Neural progenitor cell (in vitro differentiated cells): ENCODE results near the gene RCOR1.

ENCODE experiments used
- EZH2 ChIP-seq: fragments of 200-600 bp; sonication (generic); IDR thresholded peaks from 2 replicates; pipeline ENCODE4 v1.6.1; 2017; ENCODE audit warnings: antibody characterized with exemption, mild to moderate bottlenecking, moderate library complexity
- TF ChIP-seq, protein P1 (sequence below): fragments of 200-600 bp; sonication (generic); IDR thresholded peaks from 2 replicates; pipeline ENCODE4 v1.5.1; 2017; ENCODE audit warnings: antibody characterized with exemption, mild to moderate bottlenecking

DNA sequence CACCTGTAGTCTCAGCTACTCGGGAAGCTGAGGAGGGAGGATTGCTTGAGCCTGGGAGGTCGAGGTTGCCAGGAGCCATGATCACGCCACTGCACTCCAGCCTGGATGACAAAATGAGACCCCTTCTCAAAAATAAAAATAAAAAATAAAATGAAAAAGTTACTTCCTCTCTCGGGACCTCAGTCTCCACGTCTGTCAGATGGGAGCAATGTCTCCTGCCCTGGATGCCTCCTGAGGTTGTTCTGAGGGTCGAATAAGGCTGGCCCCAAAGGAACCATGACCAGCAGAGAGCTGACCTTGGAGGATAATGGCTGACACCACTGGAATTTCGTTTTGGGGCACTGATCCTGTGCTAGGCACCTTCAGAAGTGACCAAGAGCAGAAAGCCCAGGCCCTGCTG lies 13.6 kb upstream of the RCOR1 start:
- TF ChIP-seq, protein P1, sequence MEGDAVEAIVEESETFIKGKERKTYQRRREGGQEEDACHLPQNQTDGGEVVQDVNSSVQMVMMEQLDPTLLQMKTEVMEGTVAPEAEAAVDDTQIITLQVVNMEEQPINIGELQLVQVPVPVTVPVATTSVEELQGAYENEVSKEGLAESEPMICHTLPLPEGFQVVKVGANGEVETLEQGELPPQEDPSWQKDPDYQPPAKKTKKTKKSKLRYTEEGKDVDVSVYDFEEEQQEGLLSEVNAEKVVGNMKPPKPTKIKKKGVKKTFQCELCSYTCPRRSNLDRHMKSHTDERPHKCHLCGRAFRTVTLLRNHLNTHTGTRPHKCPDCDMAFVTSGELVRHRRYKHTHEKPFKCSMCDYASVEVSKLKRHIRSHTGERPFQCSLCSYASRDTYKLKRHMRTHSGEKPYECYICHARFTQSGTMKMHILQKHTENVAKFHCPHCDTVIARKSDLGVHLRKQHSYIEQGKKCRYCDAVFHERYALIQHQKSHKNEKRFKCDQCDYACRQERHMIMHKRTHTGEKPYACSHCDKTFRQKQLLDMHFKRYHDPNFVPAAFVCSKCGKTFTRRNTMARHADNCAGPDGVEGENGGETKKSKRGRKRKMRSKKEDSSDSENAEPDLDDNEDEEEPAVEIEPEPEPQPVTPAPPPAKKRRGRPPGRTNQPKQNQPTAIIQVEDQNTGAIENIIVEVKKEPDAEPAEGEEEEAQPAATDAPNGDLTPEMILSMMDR = no peak
- TF ChIP-seq EZH2 = no peak
